GM12865 (cell line): ENCODE measurements around the gene PPP2R5C.

Experiments used
- DNase-seq: peaks from one replicate; pipeline ENCODE4 v3.0.0; 2010; ENCODE audit warnings: low read depth
- H3K4me3 ChIP-seq: 2 replicates; pipeline ENCODE4 v1.5.1; 2011; ENCODE audit warnings: mild to moderate bottlenecking, low read depth, low read length, control low read depth
- TF ChIP-seq, protein P1 (sequence below): IDR thresholded peaks from 2 replicates; pipeline ENCODE4 v1.5.1; 2011; ENCODE audit warnings: low read length, control low read depth, low read depth, inconsistent platforms; ENCODE audit not compliant: insufficient read depth; ENCODE audit errors: missing control alignments

The PPP2R5C gene

GRCh38 chr14:101959277-101959676 lies 197.8 kb downstream of the PPP2R5C start:
- DNase-seq: no peak
- no peak overlapping the region for H3K4me3 ChIP-seq
- TF ChIP-seq, protein P1, sequence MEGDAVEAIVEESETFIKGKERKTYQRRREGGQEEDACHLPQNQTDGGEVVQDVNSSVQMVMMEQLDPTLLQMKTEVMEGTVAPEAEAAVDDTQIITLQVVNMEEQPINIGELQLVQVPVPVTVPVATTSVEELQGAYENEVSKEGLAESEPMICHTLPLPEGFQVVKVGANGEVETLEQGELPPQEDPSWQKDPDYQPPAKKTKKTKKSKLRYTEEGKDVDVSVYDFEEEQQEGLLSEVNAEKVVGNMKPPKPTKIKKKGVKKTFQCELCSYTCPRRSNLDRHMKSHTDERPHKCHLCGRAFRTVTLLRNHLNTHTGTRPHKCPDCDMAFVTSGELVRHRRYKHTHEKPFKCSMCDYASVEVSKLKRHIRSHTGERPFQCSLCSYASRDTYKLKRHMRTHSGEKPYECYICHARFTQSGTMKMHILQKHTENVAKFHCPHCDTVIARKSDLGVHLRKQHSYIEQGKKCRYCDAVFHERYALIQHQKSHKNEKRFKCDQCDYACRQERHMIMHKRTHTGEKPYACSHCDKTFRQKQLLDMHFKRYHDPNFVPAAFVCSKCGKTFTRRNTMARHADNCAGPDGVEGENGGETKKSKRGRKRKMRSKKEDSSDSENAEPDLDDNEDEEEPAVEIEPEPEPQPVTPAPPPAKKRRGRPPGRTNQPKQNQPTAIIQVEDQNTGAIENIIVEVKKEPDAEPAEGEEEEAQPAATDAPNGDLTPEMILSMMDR: no peak

- no peak for DNase-seq
- no peak overlapping the region for H3K4me3 ChIP-seq
- TF ChIP-seq, protein P1: peak; percentile 39
Observed at GRCh38 chr14:101960225-101960624, 198.7 kb downstream of the PPP2R5C start.

- peak; percentile 88 for DNase-seq
- no peak overlapping the region for H3K4me3 ChIP-seq
- TF ChIP-seq, protein P1: peak; percentile 99
Observed at GRCh38 chr14:101961011-101961721, 199.7 kb downstream of the PPP2R5C start.

- no peak for DNase-seq
Observed at GRCh38 chr14:101961746-101962502, 200.4 kb downstream of the PPP2R5C start.

GRCh38 chr14:101962503-101962874 lies 201.0 kb downstream of the PPP2R5C start:
- TF ChIP-seq, protein P1: no peak
- no peak overlapping the region for H3K4me3 ChIP-seq
- DNase-seq: no peak

More at GRCh38 chr14:101961746-101962502, 200.4 kb downstream of the PPP2R5C start:
- TF ChIP-seq, protein P1: no peak
- H3K4me3 ChIP-seq: no peak overlapping the region

GRCh38 chr14:101963052-101963451 lies 201.5 kb downstream of the PPP2R5C start:
- no peak overlapping the region for H3K4me3 ChIP-seq
- no peak for DNase-seq
- TF ChIP-seq, protein P1: no peak
